IMR-90 (cell line): ENCODE measurements around the gene GABBR2. TPM values are rescaled to one million over a fixed set of nuclear protein-coding genes. Genes with fewer than 3 reads are reported as not detected.

Experiments
- ATAC-seq: fragments of 200-7000 bp; cut with Tn5 transposase; 2 replicates; pipeline ENCODE4 v1.9.1; 2020; ENCODE audit warnings: low read depth, mild to moderate bottlenecking, moderate library complexity
- BruUV-seq: library from RNA; stranded (reverse); fragments of 400-500 nt; replicated peaks from 2 replicates; lab custom pipeline; 2021; lab: Mats Ljungman, UMichigan
- CTCF ChIA-PET: fragments of 300-600 bp; formaldehyde crosslinking; extraction: SDS; loops from one replicate; lab custom pipeline; 2021; ENCODE audit warnings: antibody characterized with exemption; lab: Yijun Ruan, JAX
- POLR2A ChIA-PET: fragments of 300-600 bp; sonication (Branson Sonifier 250); formaldehyde crosslinking; loops from one replicate; lab custom pipeline; 2022; ENCODE audit warnings: antibody characterized with exemption; ENCODE audit not compliant: unreplicated experiment; lab: Charles Lee
- DNase-seq: peaks from one replicate; pipeline ENCODE4 v3.0.0; 2013
- H2AFZ ChIP-seq: replicated peaks from 2 replicates; pipeline ENCODE3; 2013; ENCODE audit warnings: low read length, mild to moderate bottlenecking; ENCODE audit not compliant: poor library complexity
- H2AK5ac ChIP-seq: 2 replicates; pipeline ENCODE4 v1.6.1; 2013; ENCODE audit warnings: low read depth, low read length, inconsistent platforms
- H2AK9ac ChIP-seq: replicated peaks from 2 replicates; pipeline ENCODE3; 2013; ENCODE audit warnings: mild to moderate bottlenecking, low read depth, low read length, moderate library complexity; ENCODE audit not compliant: poor library complexity
- H2BK120ac ChIP-seq: 2 replicates; pipeline ENCODE4 v1.6.1; 2013; ENCODE audit warnings: low read depth, low read length, inconsistent platforms
- H2BK15ac ChIP-seq: 3 replicates; pipeline ENCODE4 v1.6.1; 2013; ENCODE audit warnings: low read depth, low read length, inconsistent platforms
- H2BK20ac ChIP-seq: 2 replicates; pipeline ENCODE4 v1.6.1; 2013; ENCODE audit warnings: low read depth, mild to moderate bottlenecking, inconsistent platforms, low read length, moderate library complexity
- H2BK5ac ChIP-seq: 2 replicates; pipeline ENCODE4 v1.6.1; 2013; ENCODE audit warnings: mild to moderate bottlenecking, low read depth, low read length, inconsistent platforms; ENCODE audit not compliant: poor library complexity, severe bottlenecking
- H3K14ac ChIP-seq: replicated peaks from 2 replicates; pipeline ENCODE4 v1.6.1; 2013; ENCODE audit warnings: low read depth, low read length, inconsistent platforms
- H3K18ac ChIP-seq: 2 replicates; pipeline ENCODE4 v1.6.1; 2013; ENCODE audit warnings: low read depth, low read length, control low read depth
- H3K23ac ChIP-seq: 2 replicates; pipeline ENCODE4 v1.6.1; 2013; ENCODE audit warnings: low read depth, low read length, inconsistent platforms
- H3K27ac ChIP-seq: 2 replicates; pipeline ENCODE4 v1.5.1; 2013; ENCODE audit warnings: mild to moderate bottlenecking, control low read depth, low read length; ENCODE audit not compliant: insufficient read depth
- H3K27me3 ChIP-seq: 2 replicates; pipeline ENCODE4 v1.6.1; 2013; ENCODE audit warnings: low read length; ENCODE audit not compliant: control insufficient read depth, insufficient read depth
- H3K36me3 ChIP-seq: 2 replicates; pipeline ENCODE4 v1.6.1; 2013; ENCODE audit warnings: low read length, mixed read lengths; ENCODE audit not compliant: control insufficient read depth, insufficient read depth
- H3K4ac ChIP-seq: 2 replicates; pipeline ENCODE4 v1.6.1; 2013; ENCODE audit warnings: low read depth, low read length, inconsistent platforms
- H3K4me1 ChIP-seq: 2 replicates; pipeline ENCODE4 v1.6.1; 2013; ENCODE audit warnings: low read length, mixed read lengths; ENCODE audit not compliant: control insufficient read depth, insufficient read depth
- H3K4me2 ChIP-seq: 2 replicates; pipeline ENCODE4 v1.6.1; 2013; ENCODE audit warnings: low read depth, mild to moderate bottlenecking, control low read depth, low read length, moderate library complexity
- H3K4me3 ChIP-seq: 2 replicates; pipeline ENCODE4 v1.5.1; 2013; ENCODE audit warnings: low read depth, mild to moderate bottlenecking, control low read depth, low read length, moderate library complexity; ENCODE audit not compliant: insufficient read depth
- H3K56ac ChIP-seq: 2 replicates; pipeline ENCODE4 v1.6.1; 2013; ENCODE audit warnings: low read length, inconsistent platforms; ENCODE audit not compliant: insufficient read depth; ENCODE audit errors: extremely low read depth
- H3K79me1 ChIP-seq, 2 experiments: 2 replicates each; pipeline ENCODE4 v1.6.1; 2013; ENCODE audit warnings: low read length in 2 of 2, inconsistent platforms in 1 of 2, low read depth in 1 of 2
- H3K9ac ChIP-seq: 2 replicates; pipeline ENCODE4 v1.6.1; 2013; ENCODE audit warnings: low read depth, low read length, control low read depth
- H3K9me1 ChIP-seq: 2 replicates; pipeline ENCODE4 v1.6.1; 2013; ENCODE audit warnings: low read length, inconsistent platforms; ENCODE audit not compliant: insufficient read depth
- H3K9me3 ChIP-seq: 2 replicates; pipeline ENCODE4 v1.6.1; 2013; ENCODE audit warnings: low read length; ENCODE audit not compliant: control insufficient read depth, insufficient read depth
- H4K20me1 ChIP-seq: 2 replicates; pipeline ENCODE4 v1.6.1; 2013; ENCODE audit warnings: low read length, inconsistent platforms; ENCODE audit not compliant: insufficient read depth
- H4K5ac ChIP-seq: 2 replicates; pipeline ENCODE4 v1.6.1; 2013; ENCODE audit warnings: mild to moderate bottlenecking, low read depth, low read length, control low read depth
- H4K8ac ChIP-seq, 2 experiments: 2 replicates each; pipeline ENCODE4 v1.6.1; 2013; ENCODE audit warnings: low read depth in 2 of 2, low read length in 2 of 2, control low read depth in 1 of 2, inconsistent platforms in 1 of 2
- H4K91ac ChIP-seq: 2 replicates; pipeline ENCODE4 v1.6.1; 2013; ENCODE audit warnings: low read depth, low read length, inconsistent platforms; ENCODE audit not compliant: insufficient read depth
- BHLHE40 ChIP-seq: fragments of 150-350 bp; IDR thresholded peaks from 2 replicates; pipeline ENCODE4 v1.6.1; 2016; ENCODE audit warnings: mild to moderate bottlenecking, low read depth, low read length
- CEBPB ChIP-seq: IDR thresholded peaks from 2 replicates; pipeline ENCODE4 v1.6.1; 2012; ENCODE audit warnings: low read depth, low read length, improper control_type of control experiment
- CHD1 ChIP-seq: IDR thresholded peaks from 2 replicates; pipeline ENCODE4 v1.6.1; 2012; ENCODE audit warnings: low read depth, low read length, improper control_type of control experiment
- CTCF ChIP-seq: conservative IDR thresholded peaks from 2 replicates; pipeline ENCODE4 v1.5.1; 2012; ENCODE audit warnings: mild to moderate bottlenecking, low read depth, low read length, improper control_type of control experiment
- ELK1 ChIP-seq: fragments of 150-350 bp; IDR thresholded peaks from 2 replicates; pipeline ENCODE4 v1.6.1; 2016; ENCODE audit warnings: low read depth, mild to moderate bottlenecking, low read length, moderate library complexity, borderline replicate concordance
- FOS ChIP-seq: fragments of 150-350 bp; IDR thresholded peaks from 2 replicates; pipeline ENCODE4 v1.6.1; 2016; ENCODE audit warnings: low read depth, low read length
- MAFK ChIP-seq: IDR thresholded peaks from 2 replicates; pipeline ENCODE4 v1.6.1; 2012; ENCODE audit warnings: low read depth, low read length, improper control_type of control experiment
- MAZ ChIP-seq: IDR thresholded peaks from 2 replicates; pipeline ENCODE4 v1.6.1; 2012; ENCODE audit warnings: low read depth, mild to moderate bottlenecking, low read length, improper control_type of control experiment, moderate library complexity, borderline replicate concordance
- MXI1 ChIP-seq: IDR thresholded peaks from 2 replicates; pipeline ENCODE4 v1.6.1; 2012; ENCODE audit warnings: low read depth, mild to moderate bottlenecking, low read length, moderate library complexity, borderline replicate concordance
- NFE2L2 ChIP-seq: fragments of 150-350 bp; IDR thresholded peaks from 2 replicates; pipeline ENCODE4 v1.6.1; 2016; ENCODE audit warnings: low read depth, mild to moderate bottlenecking, low read length
- POLR2A ChIP-seq: IDR thresholded peaks from 2 replicates; pipeline ENCODE4 v1.6.1; 2012; ENCODE audit warnings: mild to moderate bottlenecking, low read depth, low read length
- RAD21 ChIP-seq: IDR thresholded peaks from 2 replicates; pipeline ENCODE4 v1.6.1; 2012; ENCODE audit warnings: low read length, improper control_type of control experiment
- RCOR1 ChIP-seq: IDR thresholded peaks from 2 replicates; pipeline ENCODE4 v1.6.1; 2012; ENCODE audit warnings: mild to moderate bottlenecking, low read length, improper control_type of control experiment; ENCODE audit not compliant: insufficient replicate concordance
- RFX5 ChIP-seq: IDR thresholded peaks from 2 replicates; pipeline ENCODE4 v1.8.0; 2012; ENCODE audit warnings: low read depth, mild to moderate bottlenecking, low read length, moderate library complexity
- SMC3 ChIP-seq: fragments of 150-350 bp; IDR thresholded peaks from 2 replicates; pipeline ENCODE4 v1.6.1; 2016; ENCODE audit warnings: low read depth, mild to moderate bottlenecking, antibody characterized with exemption, low read length, moderate library complexity
- USF2 ChIP-seq: fragments of 150-350 bp; IDR thresholded peaks from 2 replicates; pipeline ENCODE4 v1.6.1; 2017; ENCODE audit warnings: mild to moderate bottlenecking, antibody characterized with exemption, low read length, low read depth
- WGBS, 2 experiments: methylation state at CpG; one replicate each; pipeline versions ENCODE4 v1.1.5 to v1.1.7; 2013; ENCODE audit warnings: missing lambda C conversion rate in 2 of 2; ENCODE audit not compliant: insufficient read length in 1 of 2; ENCODE audit errors: extremely low coverage in 2 of 2; 5-methylcytosine and 5-hydroxymethylcytosine counted together
- dilution Hi-C: fragments of 300-500 bp; cut with HindIII; formaldehyde crosslinking; loops from one replicate; pipeline ENCODE4 v1.14.3; 2018; ENCODE audit warnings: low sequenced_read_pairs; ENCODE audit not compliant: unreplicated experiment
- in situ Hi-C: fragments of 300-500 bp; cut with MboI; formaldehyde crosslinking; loops from 3 replicates; pipeline ENCODE4 v1.14.3; 2019; ENCODE audit warnings: low sequenced_read_pairs, inconsistent platforms, mixed read lengths
- intact Hi-C: fragments of 100-400 bp; cut with micrococcal nuclease; formaldehyde crosslinking; loops from 2 replicates; pipeline ENCODE4 v1.10.0; 2022
- polyA plus RNA-seq, 3 experiments: library from polyadenylated mRNA; depleted of rRNA; stranded (reverse); fragments of >200 nt; gene quantifications; 2 replicates each; pipeline ENCODE4 v1.2.3, GENCODE V29; 2012; ENCODE audit warnings: low replicate concordance in 1 of 3
- total RNA-seq: library from RNA; depleted of rRNA; stranded (reverse); fragments of >200 nt; gene quantifications from 2 replicates; pipeline ENCODE4 v1.2.3, GENCODE V29; 2012

GABBR2 gene
- total and polyA plus RNA-seq, 2 of the 4 experiments (the other 2 are of a cell fraction), result 14.2 to 20.3 TPM

GRCh38 chr9:98639133-98639532 lies 69.6 kb downstream of the GABBR2 start:
- no peak overlapping the region for H4K8ac ChIP-seq
- POLR2A ChIA-PET, result no interaction called here

More at GRCh38 chr9:98639133-98639532, 69.6 kb downstream of the GABBR2 start:
- no peak overlapping the region for H2AK5ac ChIP-seq
- no peak overlapping the region for H3K27ac ChIP-seq
- TF ChIP-seq MAZ, result no peak
- TF ChIP-seq CTCF, result no peak
- TF ChIP-seq USF2, result no peak
- TF ChIP-seq BHLHE40, result no peak
- no peak for TF ChIP-seq FOS
- TF ChIP-seq CEBPB, result no peak
- TF ChIP-seq RCOR1, result no peak
- no peak for TF ChIP-seq MXI1
- no peak for TF ChIP-seq RAD21
- TF ChIP-seq POLR2A, result no peak
- no peak for TF ChIP-seq CHD1
- TF ChIP-seq MAFK, result no peak
- no peak for TF ChIP-seq SMC3
- TF ChIP-seq NFE2L2, result no peak
- no peak for TF ChIP-seq ELK1
- no peak for TF ChIP-seq RFX5
- DNase-seq, result no peak
- H3K27me3 ChIP-seq, result no peaks in the 10 kb centered on the region
- in situ Hi-C loops, result no loop called here
- H2BK20ac ChIP-seq, result no peak overlapping the region
- no peaks in the 10 kb centered on the region for H3K9me3 ChIP-seq
- no peak overlapping the region for H2BK5ac ChIP-seq
- no peaks in the 10 kb centered on the region for H3K4me1 ChIP-seq
- no TSS peak for BruUV-seq
- dilution Hi-C loops, result no loop called here
- H3K9me1 ChIP-seq, result peaks cover 3% of the 10 kb centered on the region; the same call in 1 of the 2 replicates
- H2BK120ac ChIP-seq, result no peak overlapping the region
- H3K56ac ChIP-seq, result no peak overlapping the region
- H3K18ac ChIP-seq, result no peak overlapping the region
- no peak overlapping the region for H4K5ac ChIP-seq
- no CpG with 5 or more reads among the region's 1 CpG for WGBS, 2 experiments
- no peak overlapping the region for H2BK15ac ChIP-seq
- CTCF ChIA-PET, result no interaction called here
- H3K14ac ChIP-seq, result no peak overlapping the region
- no peaks in the 10 kb centered on the region for H3K36me3 ChIP-seq
- intact Hi-C loops, result no loop called here
- H2AK9ac ChIP-seq, result no peak overlapping the region
- H3K4ac ChIP-seq, result no peak overlapping the region
- H3K23ac ChIP-seq, result no peak overlapping the region
- no peak for ATAC-seq
- H3K9ac ChIP-seq, result no peak overlapping the region
- no peaks in the 10 kb centered on the region for H4K20me1 ChIP-seq
- peaks cover 9 to 34% of the 10 kb centered on the region in 2 experiments for H3K79me1 ChIP-seq
- H4K91ac ChIP-seq, result no peak overlapping the region
- H3K4me2 ChIP-seq, result no peak overlapping the region
- H2AFZ ChIP-seq, result no peak overlapping the region
- H3K4me3 ChIP-seq, result no peak overlapping the region
